ENCODE measurements around the gene PPP1R14D.

DNA sequence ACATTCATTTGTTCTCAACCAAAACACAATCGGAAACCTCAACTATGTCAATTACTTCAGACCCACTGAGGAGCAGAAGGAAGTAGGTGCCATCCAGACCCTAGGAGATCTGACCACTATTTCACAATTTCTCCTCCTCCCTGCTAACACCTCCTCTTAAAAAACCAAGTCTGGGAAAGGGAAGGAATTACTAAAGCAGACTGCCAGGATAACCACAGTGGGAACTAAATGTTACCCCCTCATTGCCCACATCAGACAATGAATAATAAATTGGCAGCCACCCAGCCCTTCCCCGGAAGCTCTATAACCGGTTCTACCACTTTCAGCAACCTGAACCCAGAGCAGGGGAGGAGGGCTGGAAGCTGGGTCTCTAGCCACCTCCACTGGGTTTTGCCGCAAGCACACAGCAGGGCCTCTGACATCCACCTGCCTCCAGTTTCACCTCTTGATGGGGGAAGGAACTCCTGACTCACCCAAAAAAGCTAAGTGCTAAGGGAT lies 41.1 kb downstream of the PPP1R14D start:
- TF ChIP-seq USF2 (IDR thresholded peaks at IDR 0.05; ENCODE audit: low read length) (no peak), ZNF274 (IDR thresholded peaks at IDR 0.05; ENCODE audit: borderline replicate concordance, extremely low read depth, low read length) (no peak), RAD21 (IDR thresholded peaks at IDR 0.05 in 1 of 2, conservative IDR thresholded peaks at IDR 0.05 in 1 of 2; ENCODE audit: low read depth in 2 of 2, low read length in 2 of 2) (peak; percentile 1 to 8; a peak in 1 of 4 replicates), POLR2A (IDR thresholded peaks at IDR 0.05; ENCODE audit: control extremely low read depth in 1 of 2, low read depth in 2 of 2, low read length in 2 of 2) (no peak), SP1 (IDR thresholded peaks at IDR 0.05; ENCODE audit: low read depth, low read length) (peak; percentile 94), EZH2 (IDR thresholded peaks at IDR 0.05; ENCODE audit: low read depth, low read length, severe bottlenecking) (no peak), JUN (IDR thresholded peaks at IDR 0.05; ENCODE audit: low read depth, low read length) (no peak), POLR2AphosphoS5 (IDR thresholded peaks at IDR 0.05; ENCODE audit: low read depth, low read length) (peak; percentile 81)
- TF ChIP-seq, protein P1, sequence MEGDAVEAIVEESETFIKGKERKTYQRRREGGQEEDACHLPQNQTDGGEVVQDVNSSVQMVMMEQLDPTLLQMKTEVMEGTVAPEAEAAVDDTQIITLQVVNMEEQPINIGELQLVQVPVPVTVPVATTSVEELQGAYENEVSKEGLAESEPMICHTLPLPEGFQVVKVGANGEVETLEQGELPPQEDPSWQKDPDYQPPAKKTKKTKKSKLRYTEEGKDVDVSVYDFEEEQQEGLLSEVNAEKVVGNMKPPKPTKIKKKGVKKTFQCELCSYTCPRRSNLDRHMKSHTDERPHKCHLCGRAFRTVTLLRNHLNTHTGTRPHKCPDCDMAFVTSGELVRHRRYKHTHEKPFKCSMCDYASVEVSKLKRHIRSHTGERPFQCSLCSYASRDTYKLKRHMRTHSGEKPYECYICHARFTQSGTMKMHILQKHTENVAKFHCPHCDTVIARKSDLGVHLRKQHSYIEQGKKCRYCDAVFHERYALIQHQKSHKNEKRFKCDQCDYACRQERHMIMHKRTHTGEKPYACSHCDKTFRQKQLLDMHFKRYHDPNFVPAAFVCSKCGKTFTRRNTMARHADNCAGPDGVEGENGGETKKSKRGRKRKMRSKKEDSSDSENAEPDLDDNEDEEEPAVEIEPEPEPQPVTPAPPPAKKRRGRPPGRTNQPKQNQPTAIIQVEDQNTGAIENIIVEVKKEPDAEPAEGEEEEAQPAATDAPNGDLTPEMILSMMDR (IDR thresholded peaks at IDR 0.05; ENCODE audit: control extremely low read depth in 1 of 3, insufficient read depth in 1 of 3, low read depth in 1 of 3, low read length in 3 of 3): no peak
